Nephron progenitor cell (in vitro differentiated cells): ENCODE data around the gene MAPKAP1.

ENCODE experiments used
- DNase-seq: peaks from one replicate; pipeline ENCODE4 v3.0.0; 2021
- H3K27ac Mint-ChIP-seq: 2 replicates; pipeline ENCODE4 v1.8.0; 2021; ENCODE audit warnings: mild to moderate bottlenecking, moderate library complexity, mixed read lengths
- H3K27me3 Mint-ChIP-seq: 2 replicates; pipeline ENCODE4 v1.8.0; 2021; ENCODE audit warnings: mild to moderate bottlenecking, low read depth, mixed read lengths; ENCODE audit not compliant: poor library complexity
- H3K36me3 Mint-ChIP-seq: 2 replicates; pipeline ENCODE4 v1.8.0; 2021; ENCODE audit warnings: low read depth, mixed read lengths
- H3K4me1 Mint-ChIP-seq: 2 replicates; pipeline ENCODE4 v1.8.0; 2021; ENCODE audit warnings: mixed read lengths
- H3K4me3 Mint-ChIP-seq: 2 replicates; pipeline ENCODE4 v1.8.0; 2021; ENCODE audit warnings: mild to moderate bottlenecking, moderate library complexity, mixed read lengths
- H3K9me3 Mint-ChIP-seq: 2 replicates; pipeline ENCODE4 v1.8.0; 2021; ENCODE audit warnings: mild to moderate bottlenecking, moderate library complexity, mixed read lengths
- TF ChIP-seq, protein P1 (sequence below): fragments of 200-600 bp; sonication (generic); IDR thresholded peaks from 2 replicates; pipeline ENCODE4 v1.5.0; 2021; ENCODE audit warnings: antibody characterized with exemption

The MAPKAP1 gene

DNA sequence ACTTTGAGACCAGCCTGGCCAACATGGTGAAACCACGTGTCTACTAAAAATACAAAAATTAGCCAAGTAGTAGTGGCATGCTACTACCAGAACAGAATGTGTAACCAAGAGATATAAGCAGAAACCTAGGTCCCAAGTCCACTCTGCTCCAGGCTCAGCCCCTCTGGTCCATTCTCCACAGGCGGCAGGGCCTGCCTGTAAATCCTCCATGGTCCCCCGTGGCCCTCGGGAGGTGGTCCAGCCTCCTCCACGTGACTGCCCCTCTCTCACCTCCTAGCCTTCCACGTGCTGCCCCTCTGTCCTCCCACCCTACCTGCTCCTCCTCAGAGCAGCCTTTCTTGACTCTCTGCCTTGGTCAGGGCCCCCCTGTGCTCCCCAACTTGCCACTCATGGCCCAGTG is 318.0 kb downstream of the MAPKAP1 start:
- no peak for DNase-seq
- no peaks in the 10 kb centered on the region for H3K36me3 Mint-ChIP-seq
- peaks cover 13% of the 10 kb centered on the region for H3K27me3 Mint-ChIP-seq
- no peaks in the 10 kb centered on the region for H3K4me1 Mint-ChIP-seq
- H3K27ac Mint-ChIP-seq = no peak overlapping the region
- no peak overlapping the region for H3K4me3 Mint-ChIP-seq
- no peaks in the 10 kb centered on the region for H3K9me3 Mint-ChIP-seq
- TF ChIP-seq, protein P1, sequence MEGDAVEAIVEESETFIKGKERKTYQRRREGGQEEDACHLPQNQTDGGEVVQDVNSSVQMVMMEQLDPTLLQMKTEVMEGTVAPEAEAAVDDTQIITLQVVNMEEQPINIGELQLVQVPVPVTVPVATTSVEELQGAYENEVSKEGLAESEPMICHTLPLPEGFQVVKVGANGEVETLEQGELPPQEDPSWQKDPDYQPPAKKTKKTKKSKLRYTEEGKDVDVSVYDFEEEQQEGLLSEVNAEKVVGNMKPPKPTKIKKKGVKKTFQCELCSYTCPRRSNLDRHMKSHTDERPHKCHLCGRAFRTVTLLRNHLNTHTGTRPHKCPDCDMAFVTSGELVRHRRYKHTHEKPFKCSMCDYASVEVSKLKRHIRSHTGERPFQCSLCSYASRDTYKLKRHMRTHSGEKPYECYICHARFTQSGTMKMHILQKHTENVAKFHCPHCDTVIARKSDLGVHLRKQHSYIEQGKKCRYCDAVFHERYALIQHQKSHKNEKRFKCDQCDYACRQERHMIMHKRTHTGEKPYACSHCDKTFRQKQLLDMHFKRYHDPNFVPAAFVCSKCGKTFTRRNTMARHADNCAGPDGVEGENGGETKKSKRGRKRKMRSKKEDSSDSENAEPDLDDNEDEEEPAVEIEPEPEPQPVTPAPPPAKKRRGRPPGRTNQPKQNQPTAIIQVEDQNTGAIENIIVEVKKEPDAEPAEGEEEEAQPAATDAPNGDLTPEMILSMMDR = no peak

DNA sequence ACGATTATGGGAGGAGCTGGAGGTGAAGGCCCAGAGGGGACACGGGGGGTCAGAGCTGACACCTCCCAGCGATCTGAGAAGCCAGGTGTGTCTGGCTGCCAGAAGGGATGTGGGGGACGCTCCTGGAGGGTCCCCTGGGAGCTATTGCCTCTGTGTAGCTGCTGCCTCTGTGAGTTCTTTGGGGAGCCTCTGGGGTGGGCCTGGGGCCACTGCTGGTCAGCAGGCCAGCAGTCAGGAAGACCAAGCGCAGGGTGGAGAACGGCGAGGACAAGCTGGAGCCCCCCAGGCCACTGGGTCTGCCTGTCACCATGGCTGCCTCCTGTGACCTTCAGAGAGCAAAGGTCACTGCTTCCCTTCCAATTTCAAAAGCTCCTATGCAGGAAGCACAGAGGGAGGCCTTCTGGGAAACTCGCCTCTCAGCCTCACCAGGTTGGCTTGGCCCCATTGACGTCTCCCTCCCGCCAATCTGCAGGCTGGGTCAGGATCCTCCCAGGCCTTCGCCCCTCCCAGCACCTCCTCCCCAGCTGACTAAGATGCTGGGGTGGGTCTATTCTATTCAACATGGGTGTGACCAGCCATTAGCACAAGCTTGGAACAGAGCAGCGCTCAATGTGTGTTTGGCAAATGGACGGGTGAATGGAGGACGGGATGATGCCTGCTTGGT is 319.0 kb downstream of the MAPKAP1 start:
- Mint-ChIP-seq H3K4me3 (no peak overlapping the region), H3K27ac (peak overlapping the region; percentile 80), H3K9me3 (no peaks in the 10 kb centered on the region), H3K36me3 (no peaks in the 10 kb centered on the region), H3K4me1 (no peaks in the 10 kb centered on the region), H3K27me3 (peaks cover 13% of the 10 kb centered on the region)
- DNase-seq = no peak
- TF ChIP-seq, protein P1 = no peak
